Neural progenitor cell (in vitro differentiated cells): ENCODE results near the gene RUNDC1. TPM values are rescaled to one million over a fixed set of nuclear protein-coding genes. Genes with fewer than 3 reads are reported as not detected.
A peak's percentile ranks its signal among the peaks of the same experiment; 100 is the strongest.

ENCODE experiments used
- DNase-seq: peaks from one replicate; pipeline ENCODE4 v3.0.0-alpha.2; 2016; ENCODE audit warnings: low spot score
- H2AFZ ChIP-seq: fragments of 200-600 bp; sonication (generic); replicated peaks from 2 replicates; pipeline ENCODE4 v1.6.1; 2016; ENCODE audit warnings: antibody characterized with exemption
- H3F3A ChIP-seq: fragments of 200-600 bp; sonication (generic); 2 replicates; pipeline ENCODE4 v1.6.1; 2016; ENCODE audit warnings: antibody characterized with exemption, low read depth
- H3K27ac ChIP-seq: fragments of 200-600 bp; sonication (generic); 2 replicates; pipeline ENCODE4 v1.5.1; 2016; ENCODE audit warnings: mild to moderate bottlenecking
- H3K27me3 ChIP-seq: fragments of 200-600 bp; sonication (generic); 2 replicates; pipeline ENCODE4 v1.6.1; 2016; ENCODE audit warnings: mild to moderate bottlenecking, moderate library complexity
- H3K36me3 ChIP-seq: fragments of 200-600 bp; sonication (generic); 2 replicates; pipeline ENCODE4 v1.5.1; 2016
- H3K4me1 ChIP-seq: fragments of 200-600 bp; sonication (generic); 2 replicates; pipeline ENCODE4 v1.6.1; 2016; ENCODE audit warnings: mixed run types
- H3K4me2 ChIP-seq: fragments of 200-600 bp; sonication (generic); 2 replicates; pipeline ENCODE4 v1.6.1; 2016
- H3K4me3 ChIP-seq: fragments of 200-600 bp; sonication (generic); 2 replicates; pipeline ENCODE4 v1.5.1; 2016
- H3K79me2 ChIP-seq: fragments of 200-600 bp; sonication (generic); 2 replicates; pipeline ENCODE4 v1.6.1; 2016; ENCODE audit warnings: low read depth
- H3K9ac ChIP-seq: fragments of 200-600 bp; sonication (generic); 2 replicates; pipeline ENCODE4 v1.6.1; 2016
- H3K9me3 ChIP-seq: fragments of 200-600 bp; sonication (generic); 2 replicates; pipeline ENCODE4 v1.5.1; 2016; ENCODE audit warnings: low read depth
- H4K20me1 ChIP-seq: fragments of 200-600 bp; sonication (generic); 2 replicates; pipeline ENCODE4 v1.6.1; 2016; ENCODE audit warnings: low read depth
- H3K27ac Mint-ChIP-seq: 3 replicates; pipeline ENCODE4 v1.8.0; 2021; ENCODE audit warnings: mixed read lengths
- H3K27me3 Mint-ChIP-seq: 2 replicates; pipeline ENCODE4 v1.8.0; 2022; ENCODE audit warnings: low read depth, mild to moderate bottlenecking, inconsistent platforms, moderate library complexity, mixed read lengths; ENCODE audit not compliant: insufficient read depth
- H3K36me3 Mint-ChIP-seq: 3 replicates; pipeline ENCODE4 v1.8.0; 2021; ENCODE audit warnings: mixed read lengths
- H3K4me1 Mint-ChIP-seq: 3 replicates; pipeline ENCODE4 v1.8.0; 2021; ENCODE audit warnings: mixed read lengths
- H3K4me3 Mint-ChIP-seq: 3 replicates; pipeline ENCODE4 v1.8.0; 2021; ENCODE audit warnings: mild to moderate bottlenecking, moderate library complexity, mixed read lengths
- H3K9me3 Mint-ChIP-seq: 3 replicates; pipeline ENCODE4 v1.8.0; 2020; ENCODE audit warnings: mixed read lengths
- CTCF ChIP-seq: fragments of 200-600 bp; sonication (generic); IDR thresholded peaks from 2 replicates; pipeline ENCODE4 v1.5.1; 2017; ENCODE audit warnings: antibody characterized with exemption, mild to moderate bottlenecking
- EZH2 ChIP-seq: fragments of 200-600 bp; sonication (generic); IDR thresholded peaks from 2 replicates; pipeline ENCODE4 v1.6.1; 2017; ENCODE audit warnings: antibody characterized with exemption, mild to moderate bottlenecking, moderate library complexity
- EZH2phosphoT487 ChIP-seq: fragments of 200-600 bp; sonication (generic); IDR thresholded peaks from 2 replicates; pipeline ENCODE4 v1.6.1; 2017; ENCODE audit warnings: antibody characterized with exemption
- small RNA-seq: library from RNA; depleted of rRNA; stranded (forward); fragments of <200 nt; gene quantifications from one replicate; pipeline ENCODE3, GENCODE V24; 2015
- total RNA-seq: library from RNA; depleted of rRNA; stranded (reverse); fragments of >200 nt; gene quantifications from 2 replicates; pipeline ENCODE4 v1.2.3, GENCODE V29; 2015; ENCODE audit warnings: low replicate concordance

Gene RUNDC1
- total RNA-seq, 1 donor from 2014 or later: 11.4 TPM

GRCh38 chr17:43042025-43042628 is 61.8 kb downstream of the RUNDC1 start:
- Mint-ChIP-seq H3K27me3 (peaks cover 5% of the 10 kb centered on the region), H3K4me1 (peaks cover 34% of the 10 kb centered on the region), H3K36me3 (peaks cover 7% of the 10 kb centered on the region), H3K27ac (peak overlapping the region; percentile 75), H3K9me3 (no peaks in the 10 kb centered on the region), H3K4me3 (no peak overlapping the region)
- H3K4me2 ChIP-seq: peak overlapping the region; percentile 46
- no peaks in the 10 kb centered on the region for H4K20me1 ChIP-seq
- peaks cover 37% of the 10 kb centered on the region for H3K4me1 ChIP-seq
- H3F3A ChIP-seq: peaks cover 62% of the 10 kb centered on the region
- no peak for TF ChIP-seq EZH2phosphoT487
- TF ChIP-seq EZH2: no peak
- no peak for TF ChIP-seq CTCF
- DNase-seq: peak; percentile 34
- no peaks in the 10 kb centered on the region for H3K9me3 ChIP-seq
- no peaks in the 10 kb centered on the region for H3K79me2 ChIP-seq
- H3K4me3 ChIP-seq: no peak overlapping the region
- no peak overlapping the region for H2AFZ ChIP-seq
- peak overlapping the region; percentile 71 for H3K27ac ChIP-seq
- peaks cover 4% of the 10 kb centered on the region for H3K36me3 ChIP-seq
- H3K9ac ChIP-seq: no peak overlapping the region
- no peaks in the 10 kb centered on the region for H3K27me3 ChIP-seq

Small RNAs within 50 kb of the gene (small RNA-seq; reads per million reads assigned to genes)
- gene AARSD1 (0.07 reads per million), gene RF00561 (not detected)

Other genes with a start within 250 kb of the RUNDC1 start
- gene EZH1, start 235.5 kb upstream of the RUNDC1 start, total RNA-seq: 47.1 and 48.5 TPM in 2 replicates
- gene RAMP2, start 219.3 kb upstream of the RUNDC1 start, total RNA-seq: 0.51 and 5.8 TPM in 2 replicates
- gene VPS25, start 207.1 kb upstream of the RUNDC1 start, total RNA-seq: 77.5 and 114 TPM in 2 replicates
- gene WNK4, start 200.0 kb upstream of the RUNDC1 start, total RNA-seq: 0.12 TPM in 1 of 2 replicates, not detected in the other
- 61.2 and 74.5 TPM in 2 replicates for gene COA3, start 181.9 kb upstream of the RUNDC1 start, total RNA-seq
- gene CNTD1, start 181.7 kb upstream of the RUNDC1 start, total RNA-seq: 0.06 TPM in 1 of 2 replicates, not detected in the other
- 42.1 and 54.3 TPM in 2 replicates for gene BECN1, start 156.3 kb upstream of the RUNDC1 start, total RNA-seq
- gene PSME3, start 147.2 kb upstream of the RUNDC1 start, total RNA-seq: 106 and 108 TPM in 2 replicates
- gene AOC2, start 136.0 kb upstream of the RUNDC1 start, total RNA-seq: 1.2 and 2.1 TPM in 2 replicates
- 0.90 TPM in 1 of 2 replicates, not detected in the other for gene AOC3, start 129.4 kb upstream of the RUNDC1 start, total RNA-seq
- gene G6PC1, start 79.8 kb upstream of the RUNDC1 start, total RNA-seq: not detected in 2 replicates
- gene AARSD1, start 16.1 kb upstream of the RUNDC1 start, total RNA-seq: 23.7 and 36.5 TPM in 2 replicates
- gene PTGES3L, start 485 bp upstream of the RUNDC1 start, total RNA-seq: 2.6 and 7.7 TPM in 2 replicates
- gene RPL27, start 17.9 kb downstream of the RUNDC1 start, total RNA-seq: 1,535 and 1,934 TPM in 2 replicates
- 0.96 TPM in 1 of 2 replicates, not detected in the other for gene IFI35, start 26.2 kb downstream of the RUNDC1 start, total RNA-seq
- gene VAT1, start 41.8 kb downstream of the RUNDC1 start, total RNA-seq: 94.7 and 185 TPM in 2 replicates
- 35.0 and 46.0 TPM in 2 replicates for gene RND2, start 44.7 kb downstream of the RUNDC1 start, total RNA-seq
- gene BRCA1, start 144.8 kb downstream of the RUNDC1 start, total RNA-seq: 54.0 and 77.3 TPM in 2 replicates
- gene NBR1, start 190.6 kb downstream of the RUNDC1 start, total RNA-seq: 67.4 and 76.5 TPM in 2 replicates
- gene TMEM106A, start 231.3 kb downstream of the RUNDC1 start, total RNA-seq: 1.7 and 2.4 TPM in 2 replicates
- gene CCDC200, start 248.1 kb downstream of the RUNDC1 start, total RNA-seq: not detected in 2 replicates